GM12878 (cell line): ENCODE measurements around the gene SLAMF9.

Experiments
- MTA2 ChIP-seq: fragments of 450-650 bp; IDR thresholded peaks from 2 replicates; pipeline ENCODE4 v1.6.1; 2016; ENCODE audit warnings: low read depth, mild to moderate bottlenecking, moderate library complexity
- PML ChIP-seq: IDR thresholded peaks from 2 replicates; pipeline ENCODE4 v1.6.1; 2012; ENCODE audit warnings: low read length, inconsistent platforms
- POLR2AphosphoS5 ChIP-seq: IDR thresholded peaks from 2 replicates; pipeline ENCODE4 v1.6.1; 2011; ENCODE audit warnings: mild to moderate bottlenecking, low read length, inconsistent platforms
- SIN3A ChIP-seq: IDR thresholded peaks from 2 replicates; pipeline ENCODE4 v1.6.1; 2012; ENCODE audit warnings: low read depth, low read length, improper control_type of control experiment
- SRF ChIP-seq, 2 experiments: IDR thresholded peaks; 2 replicates each; pipeline ENCODE4 v1.6.1; 2011; ENCODE audit warnings: low read depth in 2 of 2, low read length in 2 of 2, mild to moderate bottlenecking in 1 of 2, moderate library complexity in 1 of 2
- YY1 ChIP-seq: IDR thresholded peaks from 2 replicates; pipeline ENCODE4 v1.6.1; 2011; ENCODE audit warnings: low read depth, mild to moderate bottlenecking, low read length
- ZNF274 ChIP-seq: IDR thresholded peaks from one replicate; pipeline ENCODE4 v1.8.0; 2011; ENCODE audit not compliant: insufficient read length, insufficient read depth
- TF ChIP-seq, protein P1 (sequence below), 3 experiments: IDR thresholded peaks in 2 of 3; conservative IDR thresholded peaks in 1 of 3; 2 replicates each; pipeline ENCODE4 v1.5.1; 2011; ENCODE audit warnings: low read depth in 3 of 3, low read length in 3 of 3, mild to moderate bottlenecking in 3 of 3, control low read depth in 2 of 3, moderate library complexity in 2 of 3, inconsistent platforms in 1 of 3, mixed read lengths in 1 of 3; ENCODE audit not compliant: control insufficient read depth in 2 of 3, insufficient read depth in 1 of 3; ENCODE audit errors: extremely low read depth in 1 of 3
- TF ChIP-seq, protein P2 (sequence below): fragments of 450-650 bp; formaldehyde crosslinking; IDR thresholded peaks from 2 replicates; pipeline ENCODE4 v1.4.0; 2022; ENCODE audit warnings: mild to moderate bottlenecking, moderate library complexity

DNA sequence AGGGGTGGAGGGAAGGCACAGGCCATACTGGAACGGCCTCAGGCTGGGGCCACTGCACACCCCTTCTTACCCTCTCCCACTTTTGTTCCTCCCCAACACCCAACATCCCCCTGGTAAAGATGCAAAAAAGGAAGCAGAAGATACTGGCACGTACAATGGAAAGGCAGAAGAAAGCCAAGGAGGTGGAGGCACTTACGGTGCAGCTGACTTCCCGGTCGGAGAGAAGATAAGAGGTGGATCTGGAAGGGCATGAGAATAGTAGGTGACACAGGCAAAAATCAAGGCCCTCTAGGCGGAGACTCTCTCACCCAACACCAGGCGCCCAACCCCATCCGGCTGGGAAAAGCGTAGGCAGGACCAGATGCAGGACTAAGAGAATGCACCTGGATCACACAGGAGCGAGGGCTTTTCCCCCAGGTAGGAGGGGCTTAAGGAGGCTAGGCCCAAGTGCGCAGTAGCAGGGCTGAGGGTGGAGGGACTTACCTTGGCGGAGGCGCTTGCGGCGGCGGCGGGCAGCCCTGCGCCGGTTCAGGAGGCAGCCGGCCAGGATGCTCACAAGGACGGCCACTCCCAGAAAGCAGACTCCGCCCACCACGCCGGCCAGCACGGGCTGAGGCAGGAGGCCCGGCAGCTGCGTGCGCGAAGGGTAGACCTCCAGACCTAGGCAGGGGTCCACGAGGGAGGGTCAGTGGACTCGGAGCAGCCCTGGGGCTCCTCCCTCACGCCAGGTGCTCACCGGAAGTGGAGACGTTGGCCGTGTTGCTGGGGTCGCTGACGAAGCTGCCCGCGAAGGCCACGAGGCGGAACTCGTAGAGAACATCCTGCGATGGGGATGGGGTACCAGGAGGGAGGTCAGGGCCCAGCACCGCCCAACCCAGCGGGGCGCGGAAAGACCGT lies 24.6 kb downstream of the SLAMF9 start:
- no peak for TF ChIP-seq YY1
- TF ChIP-seq, protein P1, sequence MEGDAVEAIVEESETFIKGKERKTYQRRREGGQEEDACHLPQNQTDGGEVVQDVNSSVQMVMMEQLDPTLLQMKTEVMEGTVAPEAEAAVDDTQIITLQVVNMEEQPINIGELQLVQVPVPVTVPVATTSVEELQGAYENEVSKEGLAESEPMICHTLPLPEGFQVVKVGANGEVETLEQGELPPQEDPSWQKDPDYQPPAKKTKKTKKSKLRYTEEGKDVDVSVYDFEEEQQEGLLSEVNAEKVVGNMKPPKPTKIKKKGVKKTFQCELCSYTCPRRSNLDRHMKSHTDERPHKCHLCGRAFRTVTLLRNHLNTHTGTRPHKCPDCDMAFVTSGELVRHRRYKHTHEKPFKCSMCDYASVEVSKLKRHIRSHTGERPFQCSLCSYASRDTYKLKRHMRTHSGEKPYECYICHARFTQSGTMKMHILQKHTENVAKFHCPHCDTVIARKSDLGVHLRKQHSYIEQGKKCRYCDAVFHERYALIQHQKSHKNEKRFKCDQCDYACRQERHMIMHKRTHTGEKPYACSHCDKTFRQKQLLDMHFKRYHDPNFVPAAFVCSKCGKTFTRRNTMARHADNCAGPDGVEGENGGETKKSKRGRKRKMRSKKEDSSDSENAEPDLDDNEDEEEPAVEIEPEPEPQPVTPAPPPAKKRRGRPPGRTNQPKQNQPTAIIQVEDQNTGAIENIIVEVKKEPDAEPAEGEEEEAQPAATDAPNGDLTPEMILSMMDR (IDR thresholded peaks at IDR 0.05 in 2 of 3, conservative IDR thresholded peaks at IDR 0.05 in 1 of 3; ENCODE audit: control insufficient read depth in 2 of 3, extremely low read depth in 1 of 3, insufficient read depth in 1 of 3, low read depth in 3 of 3, low read length in 3 of 3) = no peak
- no peak for TF ChIP-seq SRF (IDR thresholded peaks at IDR 0.05; ENCODE audit: low read depth in 2 of 2, low read length in 2 of 2)
- TF ChIP-seq, protein P2, sequence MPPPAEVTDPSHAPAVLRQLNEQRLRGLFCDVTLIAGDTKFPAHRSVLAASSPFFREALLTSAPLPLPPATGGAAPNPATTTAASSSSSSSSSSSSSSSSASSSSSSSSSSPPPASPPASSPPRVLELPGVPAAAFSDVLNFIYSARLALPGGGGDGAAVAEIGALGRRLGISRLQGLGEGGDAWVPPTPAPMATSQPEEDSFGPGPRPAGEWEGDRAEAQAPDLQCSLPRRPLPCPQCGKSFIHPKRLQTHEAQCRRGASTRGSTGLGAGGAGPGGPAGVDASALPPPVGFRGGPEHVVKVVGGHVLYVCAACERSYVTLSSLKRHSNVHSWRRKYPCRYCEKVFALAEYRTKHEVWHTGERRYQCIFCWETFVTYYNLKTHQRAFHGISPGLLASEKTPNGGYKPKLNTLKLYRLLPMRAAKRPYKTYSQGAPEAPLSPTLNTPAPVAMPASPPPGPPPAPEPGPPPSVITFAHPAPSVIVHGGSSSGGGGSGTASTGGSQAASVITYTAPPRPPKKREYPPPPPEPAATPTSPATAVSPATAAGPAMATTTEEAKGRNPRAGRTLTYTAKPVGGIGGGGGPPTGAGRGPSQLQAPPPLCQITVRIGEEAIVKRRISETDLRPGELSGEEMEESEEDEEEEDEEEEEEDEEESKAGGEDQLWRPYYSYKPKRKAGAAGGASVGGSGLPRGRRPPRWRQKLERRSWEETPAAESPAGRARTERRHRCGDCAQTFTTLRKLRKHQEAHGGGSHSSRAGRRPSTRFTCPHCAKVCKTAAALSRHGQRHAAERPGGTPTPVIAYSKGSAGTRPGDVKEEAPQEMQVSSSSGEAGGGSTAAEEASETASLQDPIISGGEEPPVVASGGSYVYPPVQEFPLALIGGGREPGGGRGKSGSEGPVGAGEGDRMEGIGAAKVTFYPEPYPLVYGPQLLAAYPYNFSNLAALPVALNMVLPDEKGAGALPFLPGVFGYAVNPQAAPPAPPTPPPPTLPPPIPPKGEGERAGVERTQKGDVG = no peak
- TF ChIP-seq POLR2AphosphoS5 = no peak
- no peak for TF ChIP-seq PML
- no peak for TF ChIP-seq SIN3A
- TF ChIP-seq ZNF274 = no peak
- TF ChIP-seq MTA2 = no peak
